CD4-positive, alpha-beta memory T cell (primary cell): ENCODE results near the gene SYP. TPM values are rescaled to one million over a fixed set of nuclear protein-coding genes. Genes with fewer than 3 reads are reported as not detected.
"Not testable (repeated sequence)": the region's sequence is repeated elsewhere in the genome, so short reads cannot be mapped to it uniquely, and the experiment has no call there.

Source experiments
- CTCF ChIA-PET: fragments of 350-600 bp; sonication (Branson Sonifier 250); formaldehyde crosslinking; loops from one replicate; lab custom pipeline; 2021; ENCODE audit warnings: inconsistent platforms; ENCODE audit not compliant: partially characterized antibody; lab: Charles Lee
- POLR2A ChIA-PET: fragments of 350-600 bp; sonication (Branson Sonifier 250); formaldehyde crosslinking; loops from one replicate; lab custom pipeline; 2021; ENCODE audit not compliant: partially characterized antibody; lab: Charles Lee
- DNase-seq, 5 donors: peaks; one replicate each; pipeline versions ENCODE4 v3.0.0 to v3.0.0-alpha.2; 2020 to 2022; ENCODE audit warnings: mixed read lengths in 1 of 5
- H3K27ac ChIP-seq: one replicate; pipeline ENCODE4 v1.7.0; 2013; ENCODE audit warnings: low read depth, low read length
- H3K27me3 ChIP-seq: 2 replicates; pipeline ENCODE4 v1.7.0; 2013; ENCODE audit warnings: mild to moderate bottlenecking, low read length, moderate library complexity; ENCODE audit not compliant: insufficient read depth
- H3K36me3 ChIP-seq: 2 replicates; pipeline ENCODE4 v1.7.0; 2013; ENCODE audit warnings: mild to moderate bottlenecking, low read length, moderate library complexity; ENCODE audit not compliant: insufficient read depth
- H3K4me1 ChIP-seq: 2 replicates; pipeline ENCODE4 v1.7.0; 2013; ENCODE audit warnings: mild to moderate bottlenecking, low read length, moderate library complexity; ENCODE audit not compliant: insufficient read depth
- H3K4me3 ChIP-seq, 2 donors: one replicate each; pipeline ENCODE4 v1.7.0; 2013; ENCODE audit warnings: low read length in 2 of 2, mild to moderate bottlenecking in 1 of 2
- H3K9me3 ChIP-seq, 2 donors: one replicate each; pipeline ENCODE4 v1.7.0; 2013; ENCODE audit warnings: low read length in 2 of 2, control low read depth in 1 of 2; ENCODE audit not compliant: control insufficient read depth in 1 of 2
- H3K27ac Mint-ChIP-seq, 7 donors: one replicate each; pipeline ENCODE4 v1.8.0; 2020 to 2021; ENCODE audit warnings: mixed read lengths in 7 of 7, mild to moderate bottlenecking in 6 of 7, inconsistent platforms in 3 of 7, moderate library complexity in 3 of 7
- H3K27me3 Mint-ChIP-seq, 2 donors: one replicate each; pipeline ENCODE4 v1.8.0; 2020 to 2021; ENCODE audit warnings: mixed read lengths in 2 of 2
- H3K36me3 Mint-ChIP-seq, 2 donors: one replicate each; pipeline ENCODE4 v1.8.0; 2020 to 2021; ENCODE audit warnings: mixed read lengths in 2 of 2, inconsistent platforms in 1 of 2, mild to moderate bottlenecking in 1 of 2
- H3K4me1 Mint-ChIP-seq, 4 donors: one replicate each; pipeline ENCODE4 v1.8.0; 2020 to 2021; ENCODE audit warnings: mixed read lengths in 4 of 4, mild to moderate bottlenecking in 1 of 4
- H3K4me3 Mint-ChIP-seq, 8 donors: one replicate each; pipeline ENCODE4 v1.8.0; 2020 to 2021; ENCODE audit warnings: mixed read lengths in 8 of 8, mild to moderate bottlenecking in 7 of 8, moderate library complexity in 6 of 8, inconsistent platforms in 3 of 8
- H3K9me3 Mint-ChIP-seq, 8 donors: one replicate each; pipeline ENCODE4 v1.8.0; 2020 to 2021; ENCODE audit warnings: mixed read lengths in 8 of 8, mild to moderate bottlenecking in 5 of 8, inconsistent platforms in 3 of 8, moderate library complexity in 1 of 8
- intact Hi-C: fragments of 100-400 bp; cut with micrococcal nuclease; formaldehyde crosslinking; loops from one replicate; pipeline ENCODE4 v1.15.1; 2023
- polyA plus RNA-seq, 2 donors: library from polyadenylated mRNA; unstranded; fragments of 300-500 nt; fragmentation: Illumina TruSeq; gene quantifications; one replicate each; pipeline ENCODE4 v1.2.3, GENCODE V29; 2021
- total RNA-seq, 2 experiments: library from RNA; stranded (reverse); gene quantifications; one replicate each; pipeline ENCODE4 v1.2.3, GENCODE V29; 2021

SYP gene
- total and polyA plus RNA-seq, 4 experiments from 2014 or later: 0.32 to 0.73 (median 0.50) TPM; not detected in 1

- CTCF ChIA-PET: no interaction called here
- no peak overlapping the region for H3K27ac Mint-ChIP-seq
These were observed 52.7 kb downstream of the SYP start for GRCh38 chrX:49147282-49147681.

GRCh38 chrX:49143154-49143553, 56.8 kb downstream of the SYP start:
- H3K27ac Mint-ChIP-seq, H3K4me3 ChIP-seq, H3K4me1 Mint-ChIP-seq, DNase-seq, H3K4me3 Mint-ChIP-seq, H3K9me3 ChIP-seq, H3K27me3 Mint-ChIP-seq, intact Hi-C loops, H3K36me3 ChIP-seq, H3K4me1 ChIP-seq, H3K27me3 ChIP-seq, H3K27ac ChIP-seq: not testable (repeated sequence)
- POLR2A ChIA-PET: interaction anchor here (1.1 to 1.2 kb wide), 2 partner anchors 12 to 13 kb away, joined by 3 read pairs; no protein-coding TSS in a partner anchor
- H3K9me3 Mint-ChIP-seq: peaks cover 0 to 33% (median 25%) of the 10 kb centered on the region in 8 donors
- CTCF ChIA-PET: interaction anchor here (1.0 to 1.5 kb wide), 2 partner anchors 9 to 49 kb away, joined by 3 to 5 read pairs; no protein-coding TSS in a partner anchor
- peaks cover 2 to 12% of the 10 kb centered on the region in 2 donors for H3K36me3 Mint-ChIP-seq

More at GRCh38 chrX:49147282-49147681, 52.7 kb downstream of the SYP start:
- Histone ChIP-seq H3K4me3 (no peak overlapping the region), H3K36me3 (no peaks in the 10 kb centered on the region), H3K27ac (no peak overlapping the region), H3K4me1 (no peaks in the 10 kb centered on the region), H3K9me3 (no peaks in the 10 kb centered on the region), H3K27me3 (no peaks in the 10 kb centered on the region)
- no peaks in the 10 kb centered on the region for H3K36me3 Mint-ChIP-seq
- H3K9me3 Mint-ChIP-seq: peaks cover 0 to 5% (median 0%) of the 10 kb centered on the region in 8 donors
- H3K4me1 Mint-ChIP-seq: no peaks in the 10 kb centered on the region
- no peaks in the 10 kb centered on the region for H3K27me3 Mint-ChIP-seq
- POLR2A ChIA-PET: no interaction called here
- intact Hi-C loops: no loop called here
- no peak for DNase-seq
- H3K4me3 Mint-ChIP-seq: no peak overlapping the region

DNA sequence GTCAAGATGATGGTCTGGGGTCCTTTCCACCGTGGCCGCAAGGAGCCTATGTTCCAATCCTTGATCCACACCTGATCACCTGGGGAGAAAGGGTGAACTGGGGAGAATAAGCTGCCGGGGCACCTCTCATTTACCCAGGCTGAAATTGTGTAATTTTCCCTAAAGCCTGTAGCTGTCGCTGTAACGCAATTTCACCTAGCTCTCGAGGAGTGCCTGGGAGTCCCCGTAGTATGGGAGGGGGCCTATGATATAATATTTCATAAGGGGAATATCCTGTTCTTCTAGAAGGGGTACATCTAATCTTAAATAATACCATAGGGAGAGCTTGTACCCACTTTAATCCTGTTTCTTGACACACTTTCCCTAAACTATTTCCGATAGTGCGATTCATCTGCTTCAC, 57.7 kb downstream of the SYP start:
- H3K4me3 ChIP-seq, H3K4me3 Mint-ChIP-seq, H3K27me3 ChIP-seq, DNase-seq, intact Hi-C loops, H3K4me1 ChIP-seq, H3K27me3 Mint-ChIP-seq, H3K36me3 ChIP-seq, H3K9me3 ChIP-seq, H3K4me1 Mint-ChIP-seq, H3K27ac Mint-ChIP-seq, H3K27ac ChIP-seq: not testable (repeated sequence)
- POLR2A ChIA-PET: interaction anchor here (0.6 to 1.2 kb wide), 3 partner anchors 13 to 140 kb away, joined by 3 read pairs; no protein-coding TSS in a partner anchor
- CTCF ChIA-PET: interaction anchor here (1.0 to 2.3 kb wide), 4 partner anchors 9 to 50 kb away, joined by 3 to 12 read pairs (median 4); partner anchors contain the start of gene PLP2
- H3K36me3 Mint-ChIP-seq: peaks cover 2 to 12% of the 10 kb centered on the region in 2 donors
- H3K9me3 Mint-ChIP-seq: peaks cover 0 to 38% (median 25%) of the 10 kb centered on the region in 8 donors

DNA sequence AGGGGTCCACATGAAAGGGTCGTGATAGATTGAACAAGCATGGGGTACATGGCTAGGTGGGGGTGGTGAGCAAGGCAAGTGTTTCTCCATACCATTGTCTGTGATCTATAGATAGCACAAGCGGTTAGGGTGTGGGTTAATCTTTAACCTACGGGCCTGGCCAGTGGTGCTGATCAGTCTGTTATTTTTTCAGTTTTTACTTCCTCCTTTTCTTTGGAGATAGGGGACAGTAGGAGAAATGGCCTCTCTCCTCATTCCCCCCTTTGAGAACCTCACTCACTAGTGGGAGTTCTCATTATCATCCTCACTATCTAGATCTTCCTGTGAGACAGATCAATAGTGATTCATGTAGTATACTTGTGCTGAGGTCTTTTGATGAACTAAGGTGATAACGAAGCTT, 60.3 kb downstream of the SYP start:
- peaks cover 0 to 2% (median 0%) of the 10 kb centered on the region in 4 donors for H3K4me1 Mint-ChIP-seq
- H3K36me3 Mint-ChIP-seq: peaks cover 5 to 12% of the 10 kb centered on the region in 2 donors
- Histone ChIP-seq H3K36me3 (no peaks in the 10 kb centered on the region), H3K27ac (no peak overlapping the region), H3K27me3 (no peaks in the 10 kb centered on the region), H3K4me1 (no peaks in the 10 kb centered on the region), H3K4me3 (no peak overlapping the region), H3K9me3 (no peaks in the 10 kb centered on the region)
- DNase-seq: no peak
- peaks cover 0 to 42% (median 25%) of the 10 kb centered on the region in 8 donors for H3K9me3 Mint-ChIP-seq
- POLR2A ChIA-PET: no interaction called here
- CTCF ChIA-PET: interaction anchor here (1.2 kb wide), 1 partner anchor 16 kb away, joined by 3 read pairs; no protein-coding TSS in a partner anchor
- no peaks in the 10 kb centered on the region for H3K27me3 Mint-ChIP-seq
- no peak overlapping the region for H3K27ac Mint-ChIP-seq
- no peak overlapping the region for H3K4me3 Mint-ChIP-seq
- intact Hi-C loops: no loop called here

Other genes with a start within 250 kb of the SYP start
- 10 to 100 TPM; 92.0 to 94.5 TPM for gene OTUD5, start 242.6 kb downstream of the SYP start, total RNA-seq
- gene OTUD5, start 242.6 kb downstream of the SYP start, polyA plus RNA-seq: 10 to 100 TPM; 16.5 to 45.6 TPM
- 1 to 10 TPM; 1.8 to 1.9 TPM for gene KCND1, start 228.3 kb downstream of the SYP start, total RNA-seq
- 1 to 10 TPM in 1 of 2 donors, not detected in 1; 1.0 TPM for gene KCND1, start 228.3 kb downstream of the SYP start, polyA plus RNA-seq
- gene GRIPAP1, start 197.9 kb downstream of the SYP start, total RNA-seq: 100 to 1,000 TPM in 1 of 2 experiments, 10 to 100 TPM in 1; 99.6 to 111 TPM
- 10 to 100 TPM in 1 of 2 donors, 1 to 10 TPM in 1; 4.8 to 18.7 TPM for gene GRIPAP1, start 197.9 kb downstream of the SYP start, polyA plus RNA-seq
- gene TFE3, start 156.8 kb downstream of the SYP start, total RNA-seq: 10 to 100 TPM; 35.5 to 37.6 TPM
- gene TFE3, start 156.8 kb downstream of the SYP start, polyA plus RNA-seq: 1 to 10 TPM; 3.0 to 8.0 TPM
- 10 to 100 TPM in 1 of 2 experiments, 1 to 10 TPM in 1; 9.8 to 10.6 TPM for gene CCDC120, start 141.2 kb downstream of the SYP start, total RNA-seq
- gene CCDC120, start 141.2 kb downstream of the SYP start, polyA plus RNA-seq: under 1 TPM; 0.19 to 0.94 TPM
- gene PRAF2, start 126.2 kb downstream of the SYP start, total RNA-seq: 10 to 100 TPM; 25.4 to 28.9 TPM
- gene PRAF2, start 126.2 kb downstream of the SYP start, polyA plus RNA-seq: 10 to 100 TPM; 29.3 to 60.1 TPM
- gene WDR45, start 120.3 kb downstream of the SYP start, total RNA-seq: 100 to 1,000 TPM; 102 to 126 TPM
- gene WDR45, start 120.3 kb downstream of the SYP start, polyA plus RNA-seq: 10 to 100 TPM; 43.2 to 57.3 TPM
- gene GPKOW, start 76.5 kb downstream of the SYP start, total RNA-seq: 10 to 100 TPM; 20.0 to 20.7 TPM
- 10 to 100 TPM; 23.6 to 37.2 TPM for gene GPKOW, start 76.5 kb downstream of the SYP start, polyA plus RNA-seq
- 1 to 10 TPM; 1.6 to 2.2 TPM for gene MAGIX, start 37.4 kb downstream of the SYP start, total RNA-seq
- gene MAGIX, start 37.4 kb downstream of the SYP start, polyA plus RNA-seq: under 1 TPM; 0.21 to 0.94 TPM
- 100 to 1,000 TPM; 132 to 146 TPM for gene PLP2, start 28.3 kb downstream of the SYP start, total RNA-seq
- gene PLP2, start 28.3 kb downstream of the SYP start, polyA plus RNA-seq: 100 to 1,000 TPM; 228 to 334 TPM
- gene PRICKLE3, start 13.8 kb downstream of the SYP start, total RNA-seq: 10 to 100 TPM; 12.0 to 12.3 TPM
- 1 to 10 TPM in 1 of 2 donors, under 1 TPM in 1; 0.73 to 4.5 TPM for gene PRICKLE3, start 13.8 kb downstream of the SYP start, polyA plus RNA-seq
- gene CACNA1F, start 33.1 kb upstream of the SYP start, total RNA-seq: 1 to 10 TPM; 1.2 to 1.3 TPM
- gene CACNA1F, start 33.1 kb upstream of the SYP start, polyA plus RNA-seq: under 1 TPM in 1 of 2 donors, not detected in 1; 0.03 TPM
- gene CCDC22, start 35.3 kb upstream of the SYP start, total RNA-seq: 10 to 100 TPM; 27.1 to 27.7 TPM
- 10 to 100 TPM; 22.6 to 33.1 TPM for gene CCDC22, start 35.3 kb upstream of the SYP start, polyA plus RNA-seq
- 1 to 10 TPM; 3.5 to 4.3 TPM for gene FOXP3, start 64.5 kb upstream of the SYP start, total RNA-seq
- gene FOXP3, start 64.5 kb upstream of the SYP start, polyA plus RNA-seq: 1 to 10 TPM in 1 of 2 donors, under 1 TPM in 1; 1.00 to 2.2 TPM
- gene PPP1R3F, start 69.6 kb upstream of the SYP start, total RNA-seq: 10 to 100 TPM; 17.4 to 17.7 TPM
- 10 to 100 TPM in 1 of 2 donors, 1 to 10 TPM in 1; 4.8 to 10.7 TPM for gene PPP1R3F, start 69.6 kb upstream of the SYP start, polyA plus RNA-seq
- gene GAGE10, start 103.5 kb upstream of the SYP start, total RNA-seq: not detected
- gene GAGE10, start 103.5 kb upstream of the SYP start, polyA plus RNA-seq: not detected
- gene GAGE12J, start 121.8 kb upstream of the SYP start, total RNA-seq: not detected
- gene GAGE12J, start 121.8 kb upstream of the SYP start, polyA plus RNA-seq: not detected
- gene GAGE13, start 131.4 kb upstream of the SYP start, total RNA-seq: not detected
- gene GAGE13, start 131.4 kb upstream of the SYP start, polyA plus RNA-seq: not detected